GM21723 (cell line): ENCODE data around the gene SPDYE4.

Experiments used
- ATAC-seq: cut with Tn5 transposase; IDR thresholded peaks from one replicate; pipeline ENCODE4 v1.9.1; 2021; ENCODE audit warnings: mild to moderate bottlenecking, moderate library complexity; ENCODE audit not compliant: unreplicated experiment

SPDYE4 gene

DNA sequence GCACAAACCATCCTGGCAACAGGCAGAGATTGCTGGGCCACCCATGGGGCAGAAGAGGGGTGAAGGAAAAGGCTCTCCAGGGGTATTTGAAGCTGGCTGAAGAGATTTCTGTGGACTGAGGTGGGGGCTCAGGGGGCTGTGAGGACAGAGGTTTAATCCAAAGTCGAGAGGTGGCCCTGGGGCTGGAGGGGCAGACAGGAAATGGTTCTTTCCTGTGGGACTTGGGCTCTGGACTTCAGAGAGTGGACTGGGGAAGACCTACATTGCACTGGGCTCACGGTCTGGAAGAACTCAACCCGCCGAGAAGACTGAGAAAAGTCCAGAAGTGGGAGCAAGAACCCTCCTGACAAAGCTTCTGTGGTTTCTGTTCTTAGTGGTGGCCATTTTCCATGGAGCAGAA lies 16.6 kb downstream of the SPDYE4 start:
- ATAC-seq: no peak

DNA sequence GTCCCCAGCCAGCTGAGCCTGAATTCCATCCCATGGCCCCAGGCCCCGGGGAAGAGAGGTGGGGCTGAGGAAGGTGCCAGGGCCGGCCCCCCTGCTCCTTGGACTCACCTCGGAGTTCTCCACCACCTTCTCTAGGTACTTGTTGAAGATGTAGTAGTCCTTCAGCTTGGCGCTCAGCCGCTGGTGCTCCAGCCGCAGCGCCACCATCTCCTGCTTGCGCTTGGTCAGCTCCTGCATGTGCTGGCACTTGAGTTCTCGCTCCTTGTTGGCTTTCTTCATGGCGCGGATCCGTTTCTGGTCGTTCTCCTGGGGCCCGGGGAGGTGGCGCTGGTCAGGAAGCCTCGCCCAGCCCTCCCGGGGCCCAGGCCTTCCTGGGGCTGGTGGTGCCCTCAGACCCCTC lies 17.0 kb downstream of the SPDYE4 start:
- no peak for ATAC-seq

DNA sequence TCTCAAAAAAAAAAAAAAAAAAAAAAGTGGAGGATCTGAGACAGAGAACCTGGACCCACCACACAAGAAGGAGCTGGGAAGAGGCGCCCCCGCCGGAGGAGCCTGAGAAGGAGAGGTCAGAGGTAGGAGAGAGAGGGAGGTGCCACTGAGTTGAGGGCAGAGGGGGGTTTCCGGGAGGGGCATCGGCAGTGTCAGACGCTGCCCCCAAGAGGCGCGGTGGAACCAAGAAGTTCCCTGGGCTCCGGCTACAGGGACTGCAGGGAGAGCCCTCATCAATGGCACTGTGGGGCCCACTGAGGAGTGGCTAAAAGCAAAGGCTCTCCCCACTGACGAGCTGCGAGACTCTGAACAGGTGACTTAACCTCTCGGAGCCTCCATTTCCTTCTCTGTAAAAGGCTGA lies 17.9 kb downstream of the SPDYE4 start:
- no peak for ATAC-seq

DNA sequence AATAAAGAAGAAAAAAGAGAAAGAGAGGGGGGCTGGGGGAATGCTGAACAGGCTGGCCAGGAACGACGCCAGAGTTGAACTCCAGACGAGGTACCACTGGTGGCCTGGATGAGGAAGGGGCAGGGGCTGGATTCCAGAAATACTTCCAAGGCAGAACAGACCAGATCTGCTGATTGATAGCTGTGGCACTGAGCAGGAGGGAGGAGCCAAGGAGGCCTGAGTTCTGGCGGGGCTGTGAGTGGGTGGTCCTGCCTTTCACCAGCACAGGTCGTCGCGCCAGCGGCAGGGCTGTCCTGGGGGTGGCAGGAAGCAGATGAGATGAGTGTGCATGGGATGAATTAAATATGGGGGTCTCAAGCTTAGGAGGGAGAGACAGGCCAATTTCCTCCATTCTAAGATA lies 19.2 kb downstream of the SPDYE4 start:
- no peak for ATAC-seq

DNA sequence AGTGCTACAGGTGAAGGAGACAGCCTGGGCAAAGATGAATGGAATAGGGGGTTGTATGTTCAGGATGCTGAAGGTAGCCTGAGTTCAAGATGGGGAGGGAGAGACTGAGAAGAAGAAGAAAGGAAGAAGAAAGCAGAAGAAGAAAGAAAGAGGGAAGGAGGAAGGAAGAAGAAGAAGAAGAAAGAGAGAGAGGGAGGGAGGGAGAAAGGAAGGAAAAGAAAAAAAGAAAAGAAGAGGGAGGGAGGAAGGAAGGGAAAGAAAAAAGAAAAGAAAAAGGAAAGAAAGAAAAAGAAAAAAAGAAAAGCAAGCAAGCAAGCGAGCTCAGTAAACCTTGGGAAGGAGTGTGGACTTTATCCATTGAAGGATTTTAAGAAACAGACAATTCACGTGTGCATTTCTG lies 21.6 kb downstream of the SPDYE4 start:
- no peak for ATAC-seq

DNA sequence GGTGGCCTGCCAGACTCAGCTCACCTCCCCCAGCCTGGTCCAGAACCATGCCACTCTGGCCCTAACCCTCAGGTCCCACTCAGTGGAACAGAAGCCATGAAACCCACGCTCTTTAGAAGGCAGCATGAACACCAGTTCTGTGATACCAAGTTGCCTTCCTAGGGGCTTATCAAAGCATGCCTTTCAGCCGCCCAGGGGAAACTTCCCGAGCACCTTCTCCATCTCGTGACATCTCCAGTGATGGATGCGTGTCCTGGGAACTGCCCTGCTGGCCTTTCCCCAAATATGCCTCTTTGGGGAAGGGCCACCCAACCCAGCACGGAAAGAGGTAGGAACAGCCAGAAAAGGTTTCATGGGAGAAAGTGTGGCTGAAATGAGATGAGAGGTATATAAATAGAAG lies 22.0 kb downstream of the SPDYE4 start:
- ATAC-seq: no peak

DNA sequence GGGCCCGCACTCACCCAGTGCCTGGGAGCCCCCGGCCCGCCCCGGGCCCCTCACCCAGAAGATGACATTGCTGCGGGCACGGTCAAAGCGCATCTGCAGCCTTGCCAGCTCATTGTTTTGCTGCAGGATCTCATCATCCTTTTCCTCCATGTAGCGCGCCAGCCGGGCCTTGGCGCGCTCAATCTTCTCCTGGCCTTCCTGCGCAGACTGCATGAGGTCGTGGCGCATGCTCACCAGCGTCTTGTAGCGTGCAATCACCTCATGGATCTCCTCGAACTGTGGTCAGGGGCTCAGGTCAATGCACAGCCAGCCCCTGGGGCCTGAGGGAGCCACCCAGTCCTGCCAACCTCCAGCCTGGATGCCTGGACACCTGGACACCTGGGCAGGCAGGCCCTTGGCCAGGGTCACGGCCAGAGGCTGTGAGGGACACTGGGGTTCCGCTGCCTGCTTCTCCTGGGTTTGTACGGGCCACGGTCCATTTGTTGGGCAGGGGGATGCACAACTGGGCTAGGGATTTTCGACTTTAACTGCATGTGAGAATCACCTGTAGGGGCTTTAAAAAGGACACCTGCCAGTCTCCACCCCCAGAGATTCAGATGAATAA lies 22.9 kb downstream of the SPDYE4 start:
- ATAC-seq: no peak

DNA sequence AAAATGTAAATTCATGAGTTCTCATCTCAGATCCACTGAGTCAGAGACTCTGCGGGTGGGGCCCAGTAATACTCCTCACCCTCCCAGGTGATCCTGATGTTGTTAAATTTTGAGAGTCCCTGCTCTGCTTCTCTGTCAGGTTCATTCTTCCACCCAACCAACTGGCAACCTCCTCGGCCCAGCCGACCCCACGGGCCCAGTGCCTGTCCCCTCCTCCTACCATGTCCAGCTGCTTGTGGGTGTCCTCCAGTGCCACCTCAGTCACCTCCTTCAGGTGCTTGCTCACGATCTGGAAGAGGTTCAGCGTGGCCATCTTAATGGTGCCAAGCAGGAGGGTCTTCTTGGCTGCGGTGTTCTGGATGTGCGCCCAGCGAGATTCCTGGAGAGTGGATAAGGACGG lies 23.5 kb downstream of the SPDYE4 start:
- no peak for ATAC-seq

DNA sequence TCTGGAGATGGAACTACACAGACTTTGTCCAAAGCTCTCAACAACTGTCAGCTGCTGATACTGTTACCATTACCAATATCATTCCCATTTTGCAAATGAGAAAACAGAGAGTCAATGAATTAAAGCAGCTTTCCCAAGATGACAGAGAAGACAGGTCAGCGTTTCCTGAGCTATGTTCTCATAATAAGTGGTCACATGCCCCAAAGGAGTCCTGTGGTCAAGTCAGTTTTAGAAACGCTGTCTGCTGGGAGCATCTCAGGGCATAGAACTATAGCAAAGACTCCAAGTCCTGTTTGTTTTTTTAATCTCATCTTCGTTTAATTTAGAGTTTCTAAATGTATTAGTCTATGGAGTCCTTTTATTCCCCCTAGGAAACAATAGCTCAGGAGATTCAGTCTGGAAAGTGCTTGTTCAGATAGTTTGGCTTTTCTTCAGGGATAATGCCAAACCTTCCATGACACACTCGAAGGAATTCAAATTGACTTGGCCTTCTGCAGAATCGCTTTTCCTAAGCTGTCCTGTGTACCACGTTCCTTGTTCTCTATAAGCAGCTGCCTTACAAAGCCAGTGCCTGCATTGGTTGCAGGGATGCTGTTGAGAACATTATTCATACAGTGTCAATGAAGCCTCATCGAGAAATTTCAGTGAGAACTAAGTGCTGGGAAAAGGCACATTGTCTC lies 25.8 kb downstream of the SPDYE4 start:
- ATAC-seq: no peak

DNA sequence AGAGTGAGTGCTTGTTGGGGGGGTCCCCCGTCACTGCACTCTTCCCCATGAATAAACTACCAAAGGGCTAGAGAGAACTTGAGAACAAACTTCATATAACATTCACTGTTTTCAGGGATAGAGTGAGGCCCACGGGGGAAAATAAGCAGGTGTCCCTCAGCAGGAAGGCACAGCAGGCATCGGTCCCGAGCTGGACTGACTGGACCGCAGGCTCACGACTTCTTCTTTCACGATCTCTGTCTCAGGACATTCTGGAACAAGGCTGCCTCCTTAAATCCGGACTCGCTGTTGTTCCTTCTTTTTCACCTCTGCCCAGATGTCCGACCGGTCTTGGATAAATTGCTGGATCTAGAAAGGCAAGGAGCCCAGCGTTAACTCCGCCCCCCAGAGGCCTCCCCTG lies 28.5 kb downstream of the SPDYE4 start:
- no peak for ATAC-seq

DNA sequence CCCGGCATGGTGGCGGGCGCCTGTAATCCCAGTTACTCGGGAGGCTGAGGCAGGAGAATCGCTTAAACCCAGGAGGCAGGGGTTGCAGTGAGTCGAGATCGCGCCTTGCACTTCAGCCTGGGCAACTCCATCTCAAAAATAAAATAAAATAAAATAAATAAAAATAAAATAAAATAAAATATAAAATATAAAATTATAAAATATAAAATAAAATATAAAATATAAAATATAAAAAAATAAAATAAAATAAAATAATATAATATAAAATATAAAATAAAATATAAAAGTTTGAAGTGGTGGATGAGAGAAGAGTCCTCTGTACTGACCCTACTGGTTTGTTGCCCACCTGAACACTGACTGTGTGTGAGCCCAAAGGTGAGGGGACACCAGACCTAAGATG lies 28.9 kb downstream of the SPDYE4 start:
- ATAC-seq: no peak

DNA sequence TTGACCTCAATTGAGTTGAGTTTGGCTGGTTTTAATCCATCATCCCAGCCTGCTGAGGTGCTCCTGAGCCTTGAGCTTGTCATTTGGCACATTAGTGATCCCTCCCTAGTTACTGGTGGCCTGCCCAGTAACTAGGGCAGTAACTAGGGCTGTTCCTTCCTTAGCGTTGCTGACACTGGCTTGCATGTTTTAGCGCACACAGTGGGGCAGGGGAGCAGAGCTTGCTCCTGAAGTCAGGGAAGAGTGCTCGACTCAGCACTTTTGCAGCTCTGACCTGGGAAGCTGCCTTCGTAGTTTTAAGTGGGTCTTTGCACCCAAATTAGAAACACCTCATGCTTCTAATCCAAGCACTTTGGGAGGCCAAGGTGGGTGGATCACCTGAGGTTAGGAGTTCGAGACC lies 29.4 kb downstream of the SPDYE4 start:
- no peak for ATAC-seq

DNA sequence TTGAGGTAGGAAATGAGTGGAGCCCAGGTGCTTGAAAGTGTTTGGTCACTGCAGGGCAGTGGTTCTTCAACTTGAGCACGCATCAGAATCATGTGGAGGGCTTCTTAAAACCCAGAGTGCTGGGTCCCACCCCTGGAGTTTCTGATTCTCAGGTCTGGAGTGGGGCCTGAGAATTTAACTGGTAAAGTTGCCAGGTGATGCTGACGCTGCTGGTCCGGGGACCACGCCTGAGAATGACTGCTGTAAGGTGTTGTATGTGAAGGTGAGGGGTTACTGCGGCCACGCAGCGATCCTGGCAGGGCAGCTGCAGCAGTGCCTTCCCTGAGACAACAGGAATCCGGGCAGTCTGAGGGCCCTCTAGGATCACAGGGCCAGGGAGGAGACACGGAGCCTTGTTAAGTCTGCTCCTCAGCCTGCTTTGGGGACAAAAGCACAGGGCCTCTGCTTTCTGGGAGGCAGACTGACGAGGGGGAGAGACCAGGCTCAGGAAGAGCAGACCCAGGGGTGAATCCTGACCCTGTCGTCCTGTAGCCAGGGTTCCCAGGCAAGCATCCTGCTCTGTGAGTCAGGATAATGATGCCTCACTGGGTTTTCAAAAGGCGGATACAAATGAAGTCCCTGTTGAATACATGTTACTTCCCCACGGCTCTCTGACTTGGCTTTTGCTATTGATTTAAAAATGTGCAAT lies 30.0 kb downstream of the SPDYE4 start:
- no peak for ATAC-seq

DNA sequence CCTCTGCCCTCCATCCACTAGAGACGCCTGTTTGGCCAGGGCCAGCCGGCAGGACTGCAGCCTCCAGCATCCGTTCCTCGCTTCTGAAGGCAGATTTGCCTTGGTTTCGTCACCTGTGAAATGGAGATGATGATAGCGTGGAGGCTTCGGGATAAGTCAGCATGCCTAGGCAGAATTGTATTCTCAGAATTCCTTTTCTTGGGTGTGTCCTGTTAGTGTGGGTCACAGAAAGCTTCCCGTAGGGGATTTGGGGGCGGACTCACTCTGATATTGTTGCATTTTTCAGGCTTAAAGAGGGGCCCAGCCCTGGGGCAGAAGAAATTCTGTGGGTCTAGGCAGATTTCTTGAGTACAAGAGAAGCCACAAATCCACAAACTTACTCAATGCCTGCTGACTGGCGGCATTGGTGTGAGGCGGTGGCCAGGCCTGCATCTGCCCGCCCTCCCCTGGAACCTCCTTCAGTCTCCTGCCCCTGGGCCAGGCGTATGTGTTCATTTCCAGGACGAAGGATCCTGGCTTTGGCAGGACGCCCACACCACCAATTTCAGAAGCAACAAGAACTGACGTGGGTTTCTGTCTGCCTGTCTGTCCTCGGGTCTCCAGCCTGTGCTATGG lies 31.3 kb downstream of the SPDYE4 start:
- ATAC-seq: no peak

DNA sequence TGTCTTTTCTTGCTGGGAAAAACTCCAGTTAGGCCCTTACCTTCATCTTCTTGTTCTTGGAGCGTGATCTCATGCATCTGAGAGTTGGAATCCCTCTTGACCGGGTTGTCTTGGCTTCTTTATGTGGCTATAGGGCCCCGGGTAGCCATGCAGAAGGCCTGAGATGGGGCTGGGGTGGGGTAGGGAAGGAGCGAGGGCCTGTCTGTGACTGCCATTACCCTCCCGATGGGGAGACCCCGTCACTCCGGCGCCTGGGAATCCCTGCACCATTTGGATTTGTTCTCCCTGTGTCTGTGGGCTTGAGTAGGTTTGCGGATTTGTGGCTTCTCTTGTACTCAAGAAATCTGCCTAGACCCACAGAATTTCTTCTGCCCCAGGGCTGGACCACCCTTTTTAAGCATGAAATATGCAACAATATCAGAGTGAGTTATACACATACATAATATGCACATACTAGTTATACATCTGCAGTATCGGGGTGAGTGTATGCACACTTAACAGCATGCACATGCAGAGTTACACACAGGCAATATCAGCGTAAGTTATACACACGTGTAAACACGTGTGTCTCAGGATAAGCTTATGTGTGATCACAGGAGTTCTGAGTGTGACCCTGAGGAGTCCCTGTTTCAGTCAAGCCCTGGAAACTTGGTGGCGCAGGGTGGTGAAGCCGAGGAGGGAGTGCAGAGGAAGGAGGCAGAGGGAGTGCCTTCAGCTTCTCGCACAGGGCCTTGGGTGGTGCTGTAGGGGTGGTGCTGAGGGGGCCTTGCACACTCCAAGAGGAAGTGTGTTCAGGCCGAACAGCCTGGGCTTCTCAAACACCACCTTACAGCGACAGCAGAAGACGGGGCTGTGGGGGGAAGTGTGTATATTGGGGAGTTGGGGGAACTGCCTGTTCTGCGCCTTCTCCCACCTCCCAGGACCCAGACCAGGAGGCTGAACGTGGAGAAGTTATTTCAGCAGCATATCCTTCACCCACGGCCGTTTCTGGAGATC lies 32.2 kb downstream of the SPDYE4 start:
- ATAC-seq: no peak

DNA sequence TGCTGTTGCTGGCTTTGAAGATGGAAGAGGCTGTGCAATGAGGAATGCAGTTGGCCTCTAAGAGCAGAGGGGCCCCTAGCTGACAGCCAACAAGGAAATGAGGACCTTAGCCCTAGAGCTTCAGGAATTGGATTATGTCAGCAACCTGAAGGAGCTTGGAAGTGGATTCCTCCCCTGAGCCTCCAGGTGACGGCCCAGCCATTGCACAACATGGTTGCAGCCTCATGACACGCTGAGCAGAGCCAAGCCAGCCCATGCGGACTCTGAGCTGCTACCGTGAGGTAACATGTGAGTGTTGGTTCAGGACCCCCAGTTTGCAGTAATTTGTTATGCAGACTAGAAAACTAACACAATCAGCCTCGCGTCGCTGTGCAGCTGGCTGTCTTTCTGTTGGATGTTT lies 33.9 kb downstream of the SPDYE4 start:
- no peak for ATAC-seq

DNA sequence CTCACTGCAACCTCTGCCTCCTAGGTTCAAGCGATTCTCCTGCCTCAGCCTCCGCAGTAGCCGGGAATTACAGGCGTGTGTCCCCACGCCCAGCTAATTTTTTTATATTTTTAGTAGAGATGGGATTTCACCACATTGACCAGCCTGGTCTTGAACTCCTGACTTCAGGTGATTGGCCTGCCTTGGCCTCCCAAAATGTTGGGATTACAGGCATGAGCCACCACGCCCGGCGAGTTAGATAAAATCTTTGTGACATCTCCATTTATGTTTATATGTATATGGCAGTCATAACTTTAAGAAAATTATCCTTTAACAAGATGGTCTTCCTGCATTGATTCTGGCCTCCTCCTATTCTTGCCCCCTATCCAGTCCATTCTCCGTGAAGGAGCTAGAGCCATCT lies 37.8 kb downstream of the SPDYE4 start:
- no peak for ATAC-seq

DNA sequence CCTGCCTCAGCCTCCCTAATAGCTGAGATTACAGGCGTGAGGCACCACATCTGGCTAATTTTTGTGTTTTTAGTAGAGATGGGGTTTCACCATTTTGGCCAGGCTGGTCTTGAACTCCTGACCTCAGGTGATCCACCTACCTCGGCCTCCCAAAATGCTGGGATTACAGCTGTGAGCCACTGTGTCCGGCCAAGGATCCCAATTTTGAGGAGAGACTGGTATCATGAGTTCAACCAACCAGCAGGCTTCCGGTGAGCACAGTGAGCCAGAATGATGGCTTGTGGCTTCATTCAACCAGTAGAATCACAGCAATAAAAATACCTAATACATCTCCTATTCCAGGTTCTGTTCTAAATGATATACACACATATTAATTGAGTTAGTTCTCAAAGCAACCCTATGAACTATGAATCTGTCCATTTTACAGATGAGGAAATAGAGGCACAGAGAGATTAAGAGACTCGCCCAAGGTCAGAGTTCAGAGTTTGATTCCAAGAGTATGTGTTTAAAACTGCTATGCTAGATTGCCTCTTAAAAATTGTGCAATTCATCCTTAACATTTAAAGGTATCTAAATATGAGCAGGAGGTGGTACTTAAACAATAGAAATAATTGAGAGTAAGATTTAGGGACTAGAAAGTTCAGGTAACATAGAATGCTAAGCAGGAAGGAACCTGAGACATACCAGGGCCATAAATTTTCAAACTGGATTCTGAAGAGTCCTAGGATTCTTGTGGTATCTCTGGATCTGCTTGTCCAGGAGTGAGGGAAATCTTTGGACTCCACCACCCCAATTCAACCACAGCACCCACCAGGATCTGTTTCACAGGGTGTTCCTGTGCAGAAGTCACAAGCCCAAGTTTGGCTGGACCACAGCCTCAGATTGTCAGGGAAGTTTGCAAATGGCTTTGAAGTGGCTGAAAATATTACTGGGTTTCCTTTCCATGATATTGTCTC lies 38.8 kb downstream of the SPDYE4 start:
- no peak for ATAC-seq

DNA sequence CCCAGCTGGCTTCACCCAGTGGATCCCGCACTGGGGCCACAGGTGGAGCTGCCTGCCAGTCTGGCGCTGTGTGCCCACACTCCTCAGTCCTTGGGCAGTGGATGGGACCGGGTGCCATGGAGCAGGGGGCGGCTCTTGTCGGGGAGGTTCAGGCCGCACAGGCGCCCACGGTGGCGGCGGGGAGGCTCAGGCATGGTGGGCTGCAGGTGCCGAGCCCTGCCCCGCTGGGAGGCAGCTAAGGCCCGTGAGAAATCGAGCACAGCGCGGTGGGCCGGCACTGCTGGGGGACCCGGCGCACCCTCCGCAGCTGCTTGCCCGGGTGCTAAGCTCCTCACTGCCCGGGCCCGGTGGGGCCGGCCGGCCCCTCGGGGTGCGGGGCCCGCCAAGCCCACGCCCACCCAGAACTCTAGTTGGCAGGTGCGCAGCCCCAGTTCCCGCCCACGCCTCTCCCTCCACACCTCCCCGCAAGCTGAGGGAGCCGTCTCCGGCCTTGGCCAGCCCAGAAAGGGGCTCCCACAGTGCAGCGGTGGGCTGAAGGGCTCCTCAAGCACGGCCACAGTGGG lies 40.3 kb downstream of the SPDYE4 start:
- ATAC-seq: no peak
